KMS-11 (cell line): ENCODE results near the gene HPSE2.

Experiments
- H2AFZ ChIP-seq: fragments of 200-600 bp; sonication (generic); 2 replicates; pipeline ENCODE4 v1.6.1; 2016; ENCODE audit warnings: antibody characterized with exemption, mixed run types, low read depth
- H3K27ac ChIP-seq: fragments of 200-600 bp; sonication (generic); 2 replicates; pipeline ENCODE4 v1.6.1; 2016; ENCODE audit warnings: mild to moderate bottlenecking, mixed run types
- H3K27me3 ChIP-seq: fragments of 200-600 bp; sonication (generic); 2 replicates; pipeline ENCODE4 v1.6.1; 2017; ENCODE audit warnings: mild to moderate bottlenecking, low read depth, mixed run types, moderate library complexity; ENCODE audit not compliant: insufficient read depth
- H3K36me3 ChIP-seq: fragments of 200-600 bp; sonication (generic); 2 replicates; pipeline ENCODE4 v1.6.1; 2017; ENCODE audit warnings: mild to moderate bottlenecking, mixed run types; ENCODE audit not compliant: insufficient read depth
- H3K4me1 ChIP-seq: fragments of 200-600 bp; sonication (generic); 2 replicates; pipeline ENCODE4 v1.6.1; 2016; ENCODE audit warnings: mild to moderate bottlenecking, low read depth, mixed run types; ENCODE audit not compliant: poor library complexity, severe bottlenecking
- H3K4me2 ChIP-seq: fragments of 200-600 bp; sonication (generic); 2 replicates; pipeline ENCODE4 v1.7.0; 2016; ENCODE audit warnings: mild to moderate bottlenecking, mixed run types
- H3K4me3 ChIP-seq: fragments of 200-600 bp; sonication (generic); IDR thresholded peaks from 2 replicates; pipeline ENCODE4 v1.6.1; 2017; ENCODE audit warnings: low read depth, low read length, mixed read lengths; ENCODE audit not compliant: insufficient read depth
- H3K79me2 ChIP-seq: fragments of 200-600 bp; sonication (generic); 2 replicates; pipeline ENCODE4 v1.6.1; 2016; ENCODE audit warnings: low read depth, mixed run types; ENCODE audit not compliant: insufficient read depth
- H3K9ac ChIP-seq: fragments of 200-600 bp; sonication (generic); 2 replicates; pipeline ENCODE4 v1.6.1; 2016; ENCODE audit warnings: mild to moderate bottlenecking, mixed run types
- H4K20me1 ChIP-seq: fragments of 200-600 bp; sonication (generic); 2 replicates; pipeline ENCODE4 v1.6.1; 2016; ENCODE audit warnings: mild to moderate bottlenecking, mixed run types; ENCODE audit not compliant: insufficient read depth
- TF ChIP-seq, protein P1 (sequence below): fragments of 200-600 bp; sonication (generic); conservative IDR thresholded peaks from 2 replicates; pipeline ENCODE4 v1.6.1; 2017; ENCODE audit warnings: low read depth, mild to moderate bottlenecking, antibody characterized with exemption, low read length, moderate library complexity, mixed read lengths

HPSE2 gene

DNA sequence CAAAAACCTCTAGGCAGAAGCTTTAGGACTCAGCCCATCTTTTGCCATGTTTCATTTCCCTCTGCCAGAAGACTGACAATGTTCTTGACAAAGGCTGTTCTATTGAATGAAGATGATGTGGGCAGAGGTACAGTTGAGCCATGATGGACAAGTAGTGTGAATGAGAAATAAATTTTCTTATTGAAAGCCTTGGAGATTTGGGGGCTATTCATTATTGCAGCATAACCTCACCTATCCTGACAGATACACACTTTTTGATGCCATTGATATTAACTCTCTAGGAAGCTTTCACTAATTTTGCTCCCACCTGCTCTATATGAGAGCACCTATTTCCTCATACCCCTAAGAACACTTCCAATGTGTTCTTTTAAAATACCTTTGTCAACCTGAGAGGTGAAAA is 752.0 kb downstream of the HPSE2 start:
- TF ChIP-seq, protein P1, sequence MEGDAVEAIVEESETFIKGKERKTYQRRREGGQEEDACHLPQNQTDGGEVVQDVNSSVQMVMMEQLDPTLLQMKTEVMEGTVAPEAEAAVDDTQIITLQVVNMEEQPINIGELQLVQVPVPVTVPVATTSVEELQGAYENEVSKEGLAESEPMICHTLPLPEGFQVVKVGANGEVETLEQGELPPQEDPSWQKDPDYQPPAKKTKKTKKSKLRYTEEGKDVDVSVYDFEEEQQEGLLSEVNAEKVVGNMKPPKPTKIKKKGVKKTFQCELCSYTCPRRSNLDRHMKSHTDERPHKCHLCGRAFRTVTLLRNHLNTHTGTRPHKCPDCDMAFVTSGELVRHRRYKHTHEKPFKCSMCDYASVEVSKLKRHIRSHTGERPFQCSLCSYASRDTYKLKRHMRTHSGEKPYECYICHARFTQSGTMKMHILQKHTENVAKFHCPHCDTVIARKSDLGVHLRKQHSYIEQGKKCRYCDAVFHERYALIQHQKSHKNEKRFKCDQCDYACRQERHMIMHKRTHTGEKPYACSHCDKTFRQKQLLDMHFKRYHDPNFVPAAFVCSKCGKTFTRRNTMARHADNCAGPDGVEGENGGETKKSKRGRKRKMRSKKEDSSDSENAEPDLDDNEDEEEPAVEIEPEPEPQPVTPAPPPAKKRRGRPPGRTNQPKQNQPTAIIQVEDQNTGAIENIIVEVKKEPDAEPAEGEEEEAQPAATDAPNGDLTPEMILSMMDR, result no peak
- no peak overlapping the region for H3K4me3 ChIP-seq

DNA sequence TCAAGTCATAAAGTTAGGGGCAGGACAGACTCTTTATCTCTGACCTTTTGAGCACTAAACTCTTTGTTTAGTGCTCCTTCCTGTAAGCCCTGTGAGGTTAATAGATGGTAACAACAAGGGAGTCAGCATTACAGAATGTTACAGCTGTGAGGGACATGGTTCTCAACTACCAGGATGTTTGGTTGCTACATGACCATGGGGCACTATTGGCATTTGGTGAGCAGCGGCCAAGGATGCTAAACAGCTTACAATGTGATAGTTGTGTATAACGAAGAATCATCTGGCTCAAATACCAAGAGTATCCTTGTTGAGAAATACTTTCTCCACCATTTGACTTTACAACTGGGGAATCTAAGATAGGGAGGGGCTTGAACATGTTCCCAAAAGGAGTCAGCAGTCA is 753.6 kb downstream of the HPSE2 start:
- no peaks in the 10 kb centered on the region for H4K20me1 ChIP-seq
- H3K9ac ChIP-seq, result no peak overlapping the region
- no peak overlapping the region for H2AFZ ChIP-seq
- H3K79me2 ChIP-seq, result no peaks in the 10 kb centered on the region
- no peaks in the 10 kb centered on the region for H3K36me3 ChIP-seq
- H3K4me1 ChIP-seq, result no peaks in the 10 kb centered on the region
- H3K4me3 ChIP-seq, result no peak overlapping the region
- TF ChIP-seq, protein P1, result no peak
- no peaks in the 10 kb centered on the region for H3K27me3 ChIP-seq
- no peak overlapping the region for H3K4me2 ChIP-seq
- H3K27ac ChIP-seq, result no peak overlapping the region

More for the DNA sequence above, 752.0 kb downstream of the HPSE2 start:
- Histone ChIP-seq H3K27me3 (no peaks in the 10 kb centered on the region), H3K9ac (no peak overlapping the region), H3K4me2 (no peak overlapping the region), H4K20me1 (no peaks in the 10 kb centered on the region), H3K79me2 (no peaks in the 10 kb centered on the region), H3K27ac (no peak overlapping the region), H2AFZ (no peak overlapping the region), H3K4me1 (no peaks in the 10 kb centered on the region), H3K36me3 (no peaks in the 10 kb centered on the region)

DNA sequence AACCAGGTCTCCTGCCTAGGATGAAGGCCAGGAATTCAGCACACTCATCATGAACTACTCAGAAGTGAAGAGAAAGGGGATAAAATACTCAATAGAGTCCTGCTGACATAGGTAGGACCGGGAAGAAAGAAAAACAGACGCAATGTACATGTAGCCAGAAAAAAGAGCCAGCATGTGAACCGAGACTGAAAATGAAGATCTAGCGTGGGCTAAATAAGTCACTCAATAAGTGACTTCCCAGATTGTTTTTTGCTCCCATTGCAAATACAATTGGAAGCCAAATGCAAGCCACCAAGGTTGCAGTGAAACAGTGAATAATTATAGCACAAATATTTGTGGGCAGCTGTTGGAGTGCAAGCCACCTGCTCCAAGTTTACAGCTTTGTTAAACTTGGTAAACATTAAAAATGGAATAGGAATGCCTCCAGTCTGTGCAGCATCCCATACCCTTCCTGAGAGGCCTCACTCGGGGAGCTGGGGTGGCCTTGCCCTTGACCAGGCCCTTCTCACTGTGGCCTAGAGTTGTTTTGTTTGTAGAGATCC is 754.2 kb downstream of the HPSE2 start:
- no peak overlapping the region for H3K27ac ChIP-seq
- TF ChIP-seq, protein P1, result no peak
- no peaks in the 10 kb centered on the region for H3K27me3 ChIP-seq
- no peak overlapping the region for H3K9ac ChIP-seq
- no peaks in the 10 kb centered on the region for H3K79me2 ChIP-seq
- no peaks in the 10 kb centered on the region for H4K20me1 ChIP-seq
- no peak overlapping the region for H2AFZ ChIP-seq
- H3K36me3 ChIP-seq, result no peaks in the 10 kb centered on the region
- no peak overlapping the region for H3K4me3 ChIP-seq
- H3K4me2 ChIP-seq, result no peak overlapping the region
- no peaks in the 10 kb centered on the region for H3K4me1 ChIP-seq

DNA sequence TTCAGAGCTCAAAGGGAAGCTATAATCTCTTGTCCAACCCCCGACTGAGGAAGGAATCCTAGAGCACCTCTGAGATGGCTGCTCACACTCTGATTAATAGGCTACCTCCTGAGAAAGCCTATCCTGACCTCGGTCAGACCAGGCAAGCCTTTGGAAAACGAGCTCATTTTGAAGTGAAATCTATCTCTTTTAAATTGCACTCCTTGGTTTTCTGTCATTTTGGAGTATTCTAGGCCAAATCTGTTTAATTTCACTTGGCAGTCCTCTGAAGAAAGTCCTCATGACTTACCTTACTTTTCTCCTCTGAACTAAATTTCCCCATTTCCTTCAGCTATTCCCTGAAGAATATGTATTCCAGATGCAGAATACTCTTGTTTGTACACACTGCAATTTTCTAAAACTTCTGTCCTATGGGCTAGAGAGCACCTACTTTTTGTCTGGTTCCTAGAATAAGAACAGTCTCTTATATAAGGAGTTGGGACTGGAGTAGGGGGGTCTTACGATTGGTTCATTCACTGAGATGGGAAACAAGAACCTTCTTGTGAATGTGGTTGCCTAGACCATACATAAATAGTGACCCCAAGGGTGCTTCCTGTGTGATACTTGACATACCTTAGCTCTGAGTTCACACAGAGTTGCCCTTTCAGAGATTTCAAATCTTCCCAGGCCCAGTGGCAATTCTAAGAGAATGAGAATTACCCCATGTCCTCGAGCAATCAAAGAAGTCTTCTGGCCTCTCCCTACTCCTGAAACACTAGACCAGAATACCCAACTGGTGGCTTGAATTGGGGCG is 757.0 kb downstream of the HPSE2 start:
- Histone ChIP-seq H3K4me1 (no peaks in the 10 kb centered on the region), H3K36me3 (no peaks in the 10 kb centered on the region), H4K20me1 (no peaks in the 10 kb centered on the region), H3K9ac (no peak overlapping the region), H2AFZ (no peak overlapping the region), H3K27me3 (no peaks in the 10 kb centered on the region), H3K27ac (no peak overlapping the region), H3K4me2 (no peak overlapping the region), H3K79me2 (no peaks in the 10 kb centered on the region), H3K4me3 (no peak overlapping the region)
- TF ChIP-seq, protein P1, result no peak
